HepG2 (cell line): ENCODE results near the gene PGC. TPM values are rescaled to one million over a fixed set of nuclear protein-coding genes. Genes with fewer than 3 reads are reported as not detected.
A peak's percentile ranks its signal among the peaks of the same experiment; 100 is the strongest.

Experiments used
- AGO2 ChIP-seq: fragments of 200-400 bp; formaldehyde crosslinking; optimal IDR thresholded peaks from 2 replicates; pipeline ENCODE3; 2017; ENCODE audit warnings: mild to moderate bottlenecking, low read depth, low read length, moderate library complexity
- ARID5B ChIP-seq: IDR thresholded peaks from 2 replicates; pipeline ENCODE4 v1.4.0; 2020; ENCODE audit warnings: mild to moderate bottlenecking, missing genetic modification reagents
- BHLHE40 ChIP-seq: IDR thresholded peaks from 2 replicates; pipeline ENCODE4 v1.6.1; 2011; ENCODE audit warnings: low read length, improper control_type of control experiment
- FOXK2 ChIP-seq: fragments of 450-650 bp; IDR thresholded peaks from 2 replicates; pipeline ENCODE4 v1.6.1; 2016
- IKZF5 ChIP-seq: IDR thresholded peaks from 2 replicates; pipeline ENCODE4 v1.6.1; 2018; ENCODE audit warnings: missing genetic modification reagents, mild to moderate bottlenecking, missing compliant biosample characterization
- KDM1A ChIP-seq: IDR thresholded peaks from 2 replicates; pipeline ENCODE4 v1.6.1; 2016; ENCODE audit warnings: missing compliant biosample characterization
- MXD1 ChIP-seq: sonication (generic); formaldehyde crosslinking; IDR thresholded peaks from 2 replicates; pipeline ENCODE4 v1.4.0; 2020; ENCODE audit warnings: mild to moderate bottlenecking, missing genetic modification reagents
- RCOR2 ChIP-seq: IDR thresholded peaks from 2 replicates; pipeline ENCODE4 v1.6.1; 2016; ENCODE audit warnings: missing biosample characterization, missing genetic modification reagents
- SMAD3 ChIP-seq: sonication (generic); formaldehyde crosslinking; IDR thresholded peaks from 2 replicates; pipeline ENCODE4 v1.4.0; 2020; ENCODE audit warnings: missing genetic modification reagents
- SMARCC2 ChIP-seq: fragments of 450-650 bp; IDR thresholded peaks from 2 replicates; pipeline ENCODE4 v1.6.1; 2017; ENCODE audit warnings: antibody characterized with exemption, mild to moderate bottlenecking
- SOX6 ChIP-seq, 2 experiments: fragments of 450-650 bp in 1 of 2; sonication (generic) in 1 of 2; formaldehyde crosslinking in 1 of 2; IDR thresholded peaks; 2 replicates each; pipeline versions ENCODE4 v1.4.0 to v1.6.1; 2017 to 2020; ENCODE audit warnings: antibody characterized with exemption in 1 of 2, mild to moderate bottlenecking in 1 of 2, missing genetic modification reagents in 1 of 2
- STAG1 ChIP-seq: sonication (generic); formaldehyde crosslinking; IDR thresholded peaks from 2 replicates; pipeline ENCODE4 v1.4.0; 2020; ENCODE audit warnings: missing genetic modification reagents
- TCF7 ChIP-seq: sonication (generic); IDR thresholded peaks from 2 replicates; pipeline ENCODE4 v1.6.1; 2016; ENCODE audit warnings: antibody characterized with exemption, low read depth
- THYN1 ChIP-seq: sonication (generic); formaldehyde crosslinking; IDR thresholded peaks from 2 replicates; pipeline ENCODE4 v1.8.1; 2023; ENCODE audit warnings: low read depth, mild to moderate bottlenecking, moderate library complexity, missing genetic modification reagents, borderline replicate concordance
- ZBTB25 ChIP-seq: IDR thresholded peaks from 2 replicates; pipeline ENCODE4 v1.6.1; 2018; ENCODE audit warnings: missing genetic modification reagents
- ZMYM4 ChIP-seq: sonication (generic); formaldehyde crosslinking; IDR thresholded peaks from 2 replicates; pipeline ENCODE4 v1.8.1; 2023; ENCODE audit warnings: mild to moderate bottlenecking, missing genetic modification reagents
- ZNF296 ChIP-seq: sonication (generic); formaldehyde crosslinking; conservative IDR thresholded peaks from 2 replicates; pipeline ENCODE4 v1.5.0; 2020; ENCODE audit warnings: mild to moderate bottlenecking, missing genetic modification reagents
- ZNF687 ChIP-seq: sonication (generic); formaldehyde crosslinking; IDR thresholded peaks from 2 replicates; pipeline ENCODE4 v1.5.1; 2020; ENCODE audit warnings: mild to moderate bottlenecking, missing genetic modification reagents, moderate library complexity
- ZNF773 ChIP-seq: sonication (generic); formaldehyde crosslinking; IDR thresholded peaks from 2 replicates; pipeline ENCODE4 v1.4.0; 2020; ENCODE audit warnings: missing genetic modification reagents, borderline replicate concordance
- polyA plus RNA-seq, 8 experiments: library from polyadenylated mRNA; depleted of rRNA in 3 of 8; stranded (reverse) in 7 of 8; unstranded in 1 of 8; fragments of >200 nt; fragmentation: Illumina TruSeq in 4 of 8; extraction: Trizol in 4 of 8; gene quantifications; 2 replicates each; pipeline versions ENCODE4 v1.2.1 to v1.2.3, GENCODE V29; 2011 to 2016; ENCODE audit warnings: low read depth in 4 of 8, missing spikeins in 1 of 8, mixed read lengths in 1 of 8; ENCODE audit not compliant: insufficient read depth in 1 of 8
- total RNA-seq, 5 experiments: library from RNA; depleted of rRNA; stranded (reverse); fragments of >200 nt; fragmentation: Illumina TruSeq; extraction: Trizol; gene quantifications; 2 replicates each; pipeline ENCODE4 v1.2.3, GENCODE V29; 2016; ENCODE audit warnings: low read depth in 1 of 5

The PGC gene
- total and polyA plus RNA-seq, 2 of the 13 experiments (the other 11 are each of a cell fraction or from before 2014, with no cell fraction given): 426 to 502 TPM

GRCh38 chr6:41741625-41742490 lies 5.3 kb downstream of the PGC start (continued):
- no peak for TF ChIP-seq ZMYM4 (CRISPR knock-in tag)
- peak; percentile 79 for TF ChIP-seq KDM1A
- no peak for TF ChIP-seq SMARCC2
- TF ChIP-seq RCOR2: 0 out of 2 replicates have a peak, but pooled peaks have one; percentile 55
- no peak for TF ChIP-seq MXD1 (CRISPR knock-in tag)
- TF ChIP-seq ARID5B: peak; percentile 64; the same call in 1 of the 2 replicates
- peak; percentile 54 for TF ChIP-seq STAG1 (CRISPR knock-in tag)
- TF ChIP-seq ZNF773 (CRISPR knock-in tag): no peak
- TF ChIP-seq IKZF5: peak; percentile 37; the same call in 1 of the 2 replicates
- 0 out of 2 replicates have a peak, but pooled peaks have one; percentile 18 for TF ChIP-seq ZBTB25 (CRISPR knock-in tag)
- no peak for TF ChIP-seq SOX6 (IDR thresholded peaks at IDR 0.05)
- peak; percentile 96 for TF ChIP-seq SOX6 (CRISPR knock-in tag; IDR thresholded peaks at IDR 0.05)
- peak; percentile 85 for TF ChIP-seq AGO2
- TF ChIP-seq SMAD3: no peak
- TF ChIP-seq ZNF687 (CRISPR knock-in tag): peak; percentile 73
- TF ChIP-seq ZNF296 (CRISPR knock-in tag): no peak
- peak; percentile 73 for TF ChIP-seq TCF7
- peak; percentile 60; the same call in 1 of the 2 replicates for TF ChIP-seq THYN1 (CRISPR knock-in tag)
- TF ChIP-seq BHLHE40: no peak
- no peak for TF ChIP-seq FOXK2
